Frontal cortex (tissue), 4 donors: Measurements from ENCODE around the gene UTP3. TPM values are rescaled to one million over a fixed set of nuclear protein-coding genes. Genes with fewer than 3 reads are reported as not detected.
"Not testable (repeated sequence)": the region's sequence is repeated elsewhere in the genome, so short reads cannot be mapped to it uniquely, and the experiment has no call there.

ENCODE experiments used
- DNase-seq, 2 donors: peaks; one replicate each; pipeline ENCODE4 v3.0.0; 2012; ENCODE audit warnings: low spot score in 2 of 2
- FAIRE-seq: peaks from 2 replicates; lab custom pipeline; 2012; peaks lifted over from hg19 to GRCh38; lab: Jason Lieb, UNC
- total RNA-seq: library from RNA; depleted of rRNA; stranded (reverse); fragments of >200 nt; gene quantifications from one replicate; pipeline ENCODE4 v1.2.3, GENCODE V29; 2014
- donor health status: control.
- donor health status: control.
- donor health status: control.

Gene UTP3
- total RNA-seq, 1 donor from 2014 or later: 16.3 TPM

DNA sequence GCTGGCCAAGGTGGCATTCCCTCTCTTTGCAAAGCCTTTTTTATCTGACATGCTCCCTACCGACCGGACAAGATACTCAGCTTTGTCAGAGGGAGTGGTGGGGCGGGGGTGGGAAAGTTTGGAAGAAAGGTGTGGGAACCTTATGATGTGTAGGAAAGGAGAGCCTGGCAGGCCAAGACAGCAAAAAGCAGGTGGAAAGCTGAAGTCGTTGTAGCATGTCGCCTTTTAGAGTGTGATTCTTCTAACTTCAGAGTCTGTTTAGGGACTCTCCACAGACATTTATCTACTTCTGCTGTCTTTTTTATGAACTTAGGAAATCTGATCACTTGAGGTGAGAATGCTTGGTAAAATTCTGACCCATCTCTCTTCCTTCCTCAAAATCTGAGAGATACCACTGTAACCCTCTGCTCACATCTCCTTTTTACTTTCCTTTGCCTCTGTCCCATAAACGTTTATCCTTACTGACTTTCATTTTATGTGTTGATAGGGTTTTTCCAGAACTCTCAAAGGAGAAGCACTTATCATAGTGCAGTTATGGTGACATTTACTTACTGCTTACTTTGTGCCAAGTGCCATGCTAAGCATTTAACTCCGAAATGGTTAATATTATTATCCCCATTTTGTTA, 25.2 kb downstream of the UTP3 start:
- DNase-seq (no peak), FAIRE-seq (no peak)

GRCh38 chr4:70714079-70714887, 26.0 kb downstream of the UTP3 start:
- FAIRE-seq: no peak

DNA sequence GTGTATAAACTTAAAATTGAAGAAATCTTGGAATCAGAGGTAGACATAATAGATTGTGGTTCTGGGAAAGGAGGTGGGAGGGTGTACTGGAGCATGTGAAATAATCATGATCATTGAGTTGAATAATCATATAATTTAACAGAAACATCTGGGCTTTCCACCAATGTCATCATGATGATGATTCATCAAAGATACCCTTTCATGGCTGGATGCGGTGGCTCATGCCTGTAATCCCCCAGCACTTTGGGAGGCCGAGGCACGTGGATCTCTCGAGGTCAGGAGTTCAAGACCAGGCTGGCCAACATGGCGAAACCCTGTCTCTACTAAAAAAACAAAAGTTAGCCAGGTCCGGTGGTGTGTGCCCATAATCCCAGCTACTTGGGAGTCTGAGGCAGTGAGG, 26.8 kb downstream of the UTP3 start:
- FAIRE-seq (no peak), DNase-seq (no peak)

More at GRCh38 chr4:70714079-70714887, 26.0 kb downstream of the UTP3 start:
- no peak for DNase-seq

- FAIRE-seq: no peak
Measured at GRCh38 chr4:70718811-70719604, 30.7 kb downstream of the UTP3 start.

GRCh38 chr4:70721747-70722146, 33.4 kb downstream of the UTP3 start, which contains the start of gene RUFY3:
RUFY3 (plus strand) TSS chr4:70721964; CDS start chr4:70722574, 610 bp downstream.
- FAIRE-seq (no peak), DNase-seq (peak; percentile 55)

More at GRCh38 chr4:70718811-70719604, 30.7 kb downstream of the UTP3 start:
- DNase-seq: no peak

DNA sequence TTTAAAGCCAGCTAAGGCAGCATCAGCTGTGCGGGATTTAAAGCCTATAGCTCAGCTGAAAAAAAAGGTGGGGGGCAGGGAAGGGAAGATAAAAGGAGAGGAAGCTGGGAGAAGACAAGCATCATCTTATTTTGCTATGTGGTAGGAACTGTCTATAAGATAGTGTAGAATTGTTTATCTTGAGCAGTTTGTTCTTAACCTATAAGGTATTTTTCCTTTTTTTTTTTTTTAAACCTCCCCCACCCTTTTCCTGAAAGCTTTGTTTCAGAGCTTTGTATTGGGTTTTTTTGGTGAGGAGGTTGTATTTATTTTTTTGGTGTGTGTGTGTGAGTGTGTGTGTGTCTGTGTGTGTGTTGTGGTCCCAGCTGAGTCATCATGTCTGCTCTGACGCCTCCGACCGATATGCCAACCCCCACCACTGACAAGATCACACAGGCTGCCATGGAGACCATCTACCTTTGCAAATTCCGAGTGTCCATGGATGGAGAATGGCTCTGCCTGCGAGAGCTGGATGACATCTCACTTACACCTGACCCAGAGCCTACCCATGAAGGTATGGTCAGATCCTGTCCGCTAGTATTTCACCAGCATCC, 34.0 kb downstream of the UTP3 start:
- DNase-seq: no peak

GRCh38 chr4:70724463-70724862, 36.1 kb downstream of the UTP3 start:
- DNase-seq: no peak
- no peak for FAIRE-seq

More for the DNA sequence above, 34.0 kb downstream of the UTP3 start:
- FAIRE-seq: no peak

DNA sequence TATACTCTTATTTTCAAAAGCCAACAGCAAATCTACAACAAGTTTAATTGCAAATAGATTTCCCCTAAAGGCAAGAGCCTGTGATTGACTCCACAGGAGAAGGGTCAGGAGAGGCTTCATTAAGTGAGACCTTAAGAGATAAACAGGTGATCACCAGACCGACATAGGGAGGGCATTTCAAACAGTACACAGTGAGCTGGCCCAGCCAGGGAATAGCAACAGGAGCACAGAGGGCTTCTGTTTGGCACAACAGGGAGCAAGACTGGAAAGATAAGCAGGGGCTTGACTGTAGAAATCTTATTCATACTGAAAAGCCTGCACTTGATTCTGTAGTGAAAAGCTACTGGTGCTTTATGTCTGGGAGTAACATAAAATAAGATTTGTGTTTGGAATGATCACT, 37.3 kb downstream of the UTP3 start:
- no peak for FAIRE-seq

GRCh38 chr4:70726515-70726914, 38.2 kb downstream of the UTP3 start:
- FAIRE-seq, DNase-seq: not testable (repeated sequence)

More for the DNA sequence above, 37.3 kb downstream of the UTP3 start:
- no peak for DNase-seq

- FAIRE-seq (no peak), DNase-seq (no peak)
Measured at GRCh38 chr4:70728091-70728490, 39.8 kb downstream of the UTP3 start.

DNA sequence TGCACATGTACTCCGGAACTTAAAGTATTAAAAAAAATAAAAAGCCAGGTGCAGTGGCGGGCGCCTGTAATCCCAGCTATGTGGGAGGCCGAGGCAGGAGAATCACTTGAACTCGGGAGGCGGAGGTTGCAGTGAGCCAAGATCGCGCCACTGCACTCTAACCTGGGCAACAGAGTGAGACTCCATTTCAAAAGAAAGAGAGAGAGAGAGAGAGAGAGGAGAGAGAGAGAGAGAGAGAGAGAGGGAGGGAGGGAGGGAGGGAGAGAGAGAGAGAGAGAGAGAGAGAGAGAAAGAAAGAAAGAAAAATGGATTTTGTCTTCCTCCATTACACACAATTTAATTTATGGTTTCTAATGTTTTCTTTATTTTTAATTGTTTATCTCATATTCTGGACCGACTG, 44.5 kb downstream of the UTP3 start:
- not testable (repeated sequence) for DNase-seq

DNA sequence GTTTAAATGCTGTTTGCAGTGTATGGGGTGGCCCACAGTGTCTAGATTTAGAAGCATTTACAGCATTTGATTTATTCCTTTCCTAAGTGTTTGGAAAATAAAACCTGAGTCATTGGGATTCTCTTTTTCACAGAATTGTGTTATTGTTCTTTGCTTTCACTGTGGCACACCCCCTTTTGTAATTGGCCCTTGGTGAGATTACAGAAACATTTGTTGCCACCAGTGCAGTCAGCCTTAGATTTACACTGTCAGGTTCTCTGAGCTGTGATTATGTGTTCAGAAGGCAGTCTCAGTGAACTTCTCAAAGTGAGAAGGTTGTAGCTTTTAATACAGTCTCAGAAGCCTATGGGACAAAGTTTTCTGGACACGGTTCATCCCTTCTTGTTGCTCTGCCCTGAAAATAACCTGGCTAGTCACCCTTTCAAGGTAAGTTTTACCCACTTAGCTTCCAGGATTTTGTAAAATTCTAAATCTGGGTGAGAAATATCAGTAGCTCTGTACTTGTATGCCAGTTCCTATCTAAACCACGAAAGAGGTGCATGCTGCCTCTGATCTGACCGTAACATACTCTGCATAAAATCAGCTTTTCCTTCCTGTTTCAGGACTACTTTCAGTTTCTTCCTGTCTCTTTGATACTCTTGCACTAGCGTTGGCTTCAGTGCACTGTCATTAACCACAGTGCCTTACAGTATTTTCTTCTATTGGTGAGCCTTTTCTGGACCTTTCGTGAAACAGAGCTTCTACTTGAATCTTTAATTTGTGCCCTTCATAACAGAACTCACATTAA, 46.0 kb downstream of the UTP3 start:
- DNase-seq: peak in 1 of 2 donors; percentile 17

More for the DNA sequence above, 44.5 kb downstream of the UTP3 start:
- FAIRE-seq: not testable (repeated sequence)

DNA sequence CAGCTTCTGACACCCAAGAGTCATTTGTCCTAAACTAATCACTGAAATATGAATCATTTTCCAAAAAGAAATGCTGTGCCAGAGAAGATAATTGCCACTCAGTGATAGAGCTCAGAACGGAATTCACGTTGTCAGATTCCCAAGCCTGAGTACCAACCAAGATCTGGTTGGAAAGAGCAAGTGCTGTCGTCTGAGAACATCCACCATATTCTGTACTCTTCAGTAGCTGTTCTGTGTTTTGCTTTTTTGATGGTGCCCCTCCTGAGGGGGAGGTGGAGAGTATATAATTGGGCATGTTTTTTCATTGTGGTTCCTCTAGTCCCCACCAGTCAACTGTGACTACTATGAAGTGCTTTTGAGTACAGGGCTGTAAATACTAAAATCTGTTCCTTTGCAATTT, 46.6 kb downstream of the UTP3 start:
- FAIRE-seq (no peak), DNase-seq (no peak)

More for the DNA sequence above, 46.0 kb downstream of the UTP3 start:
- no peak for FAIRE-seq

- not testable (repeated sequence) for DNase-seq, FAIRE-seq
Measured at GRCh38 chr4:70735915-70736314, 47.6 kb downstream of the UTP3 start.

GRCh38 chr4:70737006-70737405, 48.7 kb downstream of the UTP3 start:
- DNase-seq: no peak
- no peak for FAIRE-seq

DNA sequence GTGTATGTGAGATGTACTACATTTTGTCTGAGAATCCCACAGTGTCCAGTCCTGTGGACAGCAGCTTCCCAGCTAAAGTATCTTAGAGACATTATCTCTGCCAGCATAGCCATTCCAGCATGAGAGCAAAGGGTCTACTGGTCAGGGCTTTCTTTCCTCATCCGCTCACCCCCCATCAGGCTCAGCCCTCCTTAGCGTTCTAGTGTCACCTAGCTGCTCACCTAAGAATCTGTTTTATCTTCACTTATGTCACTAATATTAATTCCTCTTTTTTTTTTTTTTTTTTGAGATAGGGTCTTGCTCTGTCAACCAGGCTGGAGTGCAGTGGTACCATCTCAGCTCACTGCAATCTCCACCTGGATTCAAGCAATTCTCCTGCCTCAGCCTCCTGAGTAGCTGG, 49.1 kb downstream of the UTP3 start:
- DNase-seq: no peak
- FAIRE-seq: no peak

DNA sequence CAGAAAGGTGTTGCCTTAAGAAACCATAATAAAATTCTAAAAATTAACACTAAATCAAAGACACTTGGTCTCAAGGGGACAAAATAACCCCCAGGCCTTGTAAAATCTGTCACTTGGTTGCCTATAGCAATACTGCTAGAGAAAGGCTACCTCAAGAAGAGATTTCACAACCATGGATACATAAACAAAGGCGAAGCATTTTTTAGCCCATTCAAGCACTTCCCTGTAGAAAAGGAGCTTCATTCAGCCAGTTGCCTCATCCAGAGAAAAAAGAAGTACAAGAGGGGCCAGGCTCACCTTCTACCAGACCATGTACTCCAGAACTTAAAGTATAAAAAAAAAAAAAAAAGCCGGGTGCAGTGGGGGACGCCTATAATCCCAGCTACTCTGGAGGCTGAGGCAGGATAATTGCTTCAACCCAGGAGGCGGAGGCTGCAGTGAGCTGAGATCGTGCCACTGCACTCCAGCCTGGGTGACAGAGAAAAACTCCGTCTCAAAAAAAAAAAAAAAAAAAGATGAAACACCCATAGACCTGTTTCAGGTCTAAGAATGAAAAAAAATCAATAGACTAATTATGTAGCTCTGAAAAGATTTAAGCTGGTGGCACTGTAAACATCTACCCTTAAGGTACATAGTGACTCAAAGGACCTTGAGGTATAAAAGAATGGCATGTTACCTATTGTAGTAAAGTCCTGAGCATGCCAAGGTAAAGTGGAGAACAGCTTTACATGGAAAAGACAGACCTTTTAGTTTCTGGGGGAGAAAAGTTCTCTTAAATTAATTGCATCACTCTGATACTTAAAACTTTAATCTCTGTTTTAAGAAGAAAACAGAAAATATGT, 51.4 kb downstream of the UTP3 start:
- FAIRE-seq: no peak
- no peak for DNase-seq
